ENCODE data around the gene GALR1. TPM values are rescaled to one million over a fixed set of nuclear protein-coding genes. Genes with fewer than 3 reads are reported as not detected.

The GALR1 gene
- total RNA-seq, 1 donor from 2014 or later = not detected

- intact Hi-C loops (cut with DNase I) = no loop called here
- TF ChIP-seq CTCF (IDR thresholded peaks at IDR 0.05) = no peak
These were observed 65.3 kb downstream of the GALR1 start for GRCh38 chr18:77314952-77315351.

GRCh38 chr18:77316008-77316407, 66.4 kb downstream of the GALR1 start:
- Histone ChIP-seq H3K9me3 (no peaks in the 10 kb centered on the region), H3K4me3 (no peak overlapping the region), H3K27ac (no peak overlapping the region), H3K27me3 (no peaks in the 10 kb centered on the region), H3K4me1 (no peaks in the 10 kb centered on the region), H3K36me3 (no peaks in the 10 kb centered on the region)
- DNase-seq (ENCODE audit: low spot score in 2 of 2) = no peak
- TF ChIP-seq CTCF (IDR thresholded peaks at IDR 0.05) = no peak
- intact Hi-C loops (cut with DNase I) = no loop called here

More at GRCh38 chr18:77314952-77315351, 65.3 kb downstream of the GALR1 start:
- Histone ChIP-seq H3K9me3 (no peaks in the 10 kb centered on the region), H3K27ac (no peak overlapping the region), H3K36me3 (no peaks in the 10 kb centered on the region), H3K4me3 (no peak overlapping the region), H3K27me3 (no peaks in the 10 kb centered on the region), H3K4me1 (no peaks in the 10 kb centered on the region)
- no peak for DNase-seq (ENCODE audit: low spot score in 2 of 2)

GRCh38 chr18:77316641-77317040, 67.0 kb downstream of the GALR1 start:
- H3K9me3 ChIP-seq = no peaks in the 10 kb centered on the region
- H3K36me3 ChIP-seq = no peaks in the 10 kb centered on the region
- DNase-seq (ENCODE audit: low spot score in 2 of 2) = no peak
- intact Hi-C loops (cut with DNase I) = no loop called here
- no peak overlapping the region for H3K27ac ChIP-seq
- no peak overlapping the region for H3K4me3 ChIP-seq
- TF ChIP-seq CTCF (IDR thresholded peaks at IDR 0.05) = no peak
- no peaks in the 10 kb centered on the region for H3K4me1 ChIP-seq
- H3K27me3 ChIP-seq = no peaks in the 10 kb centered on the region

DNA sequence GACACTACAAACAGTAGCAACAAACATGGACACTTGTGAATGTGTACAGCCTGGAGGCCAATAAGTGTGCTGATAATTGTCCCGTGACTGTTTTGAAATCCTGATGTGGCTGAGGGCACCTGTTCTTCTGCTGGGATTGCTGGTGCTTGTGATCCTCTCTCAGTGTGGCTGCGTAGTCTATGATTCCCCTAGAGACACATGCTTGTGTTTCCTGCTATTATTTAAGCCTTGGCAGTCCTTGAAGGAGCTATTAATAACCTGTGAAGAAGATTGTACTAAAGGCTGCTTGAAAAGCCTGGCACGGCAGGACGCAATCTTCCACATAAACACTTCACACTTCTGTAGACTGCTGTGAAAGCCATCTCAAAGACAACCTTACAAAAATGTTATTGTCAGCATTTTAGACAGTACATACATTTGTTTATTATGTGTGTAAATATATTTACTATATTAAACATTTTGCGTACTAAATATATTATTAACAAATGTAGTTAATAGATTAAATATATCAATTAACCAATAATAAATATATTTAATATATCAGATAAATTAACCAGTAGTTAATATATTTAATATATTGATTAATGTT, 71.4 kb downstream of the GALR1 start:
- intact Hi-C loops (cut with DNase I) = no loop called here
- Histone ChIP-seq H3K4me1 (no peaks in the 10 kb centered on the region), H3K9me3 (no peaks in the 10 kb centered on the region), H3K27ac (no peak overlapping the region), H3K36me3 (no peaks in the 10 kb centered on the region), H3K27me3 (no peaks in the 10 kb centered on the region), H3K4me3 (no peak overlapping the region)
- no peak for TF ChIP-seq CTCF (IDR thresholded peaks at IDR 0.05)
- no peak for DNase-seq (ENCODE audit: low spot score in 2 of 2)

DNA sequence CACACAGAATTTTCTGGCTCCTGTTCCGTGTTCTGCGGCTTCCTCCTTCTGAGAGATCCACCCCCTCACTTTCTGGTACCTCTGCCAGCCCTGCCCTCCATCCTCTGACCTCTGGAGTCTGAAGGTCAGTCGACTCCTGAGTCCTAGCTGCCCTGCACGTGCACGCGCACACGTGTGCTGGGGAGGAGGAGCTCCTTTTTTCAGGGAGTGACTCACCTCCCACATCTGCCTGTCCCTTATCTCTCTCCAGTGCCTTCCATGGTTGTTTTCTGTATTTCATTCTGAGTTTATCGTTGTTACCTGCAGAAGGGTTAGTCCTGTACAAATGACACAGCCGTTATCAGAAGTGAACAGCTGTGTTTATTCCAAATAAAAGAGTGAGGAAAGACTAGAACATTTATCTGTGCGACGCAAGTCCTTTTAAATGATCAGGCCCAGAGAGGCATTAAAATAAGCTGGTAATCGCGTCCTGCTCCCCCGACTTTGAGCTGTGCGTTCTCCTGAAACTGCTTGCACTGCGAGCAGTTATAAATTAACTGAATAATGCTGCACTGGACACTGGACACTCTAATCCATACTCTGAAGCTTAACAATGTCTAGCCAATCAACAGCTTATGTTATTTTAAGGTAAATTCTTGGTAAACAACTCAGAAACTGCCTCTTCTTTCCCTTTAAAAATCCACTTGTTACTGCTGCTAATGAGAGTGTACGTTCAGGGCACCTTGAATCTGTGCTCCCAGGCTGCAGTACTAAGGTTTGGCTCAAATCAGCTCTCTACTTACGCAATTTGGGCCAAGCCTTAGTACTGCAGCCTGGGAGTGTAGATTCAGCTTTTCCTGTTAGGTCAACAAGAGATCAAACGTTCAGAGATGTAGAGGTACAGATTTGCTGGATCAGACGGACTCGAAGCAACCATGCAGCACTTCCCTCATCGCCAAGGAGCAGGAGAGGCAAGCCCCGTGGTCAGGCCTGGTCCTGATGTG, 72.5 kb downstream of the GALR1 start:
- Histone ChIP-seq H3K27ac (no peak overlapping the region), H3K36me3 (no peaks in the 10 kb centered on the region), H3K9me3 (no peaks in the 10 kb centered on the region), H3K27me3 (no peaks in the 10 kb centered on the region), H3K4me1 (no peaks in the 10 kb centered on the region), H3K4me3 (no peak overlapping the region)
- TF ChIP-seq CTCF (IDR thresholded peaks at IDR 0.05) = no peak
- intact Hi-C loops (cut with DNase I) = no loop called here
- no peak for DNase-seq (ENCODE audit: low spot score in 2 of 2)
